AG04450 (cell line): ENCODE data around the gene DCLK2. TPM values are rescaled to one million over a fixed set of nuclear protein-coding genes. Genes with fewer than 3 reads are reported as not detected.

Source experiments
- CTCF ChIA-PET: fragments of 300-600, 350-600 bp; formaldehyde crosslinking; extraction: SDS; loops from one replicate; lab custom pipeline; 2022; ENCODE audit warnings: antibody characterized with exemption, inconsistent platforms; lab: Charles Lee
- POLR2A ChIA-PET: fragments of 350-600 bp; formaldehyde crosslinking; extraction: SDS; loops from one replicate; lab custom pipeline; 2021; ENCODE audit warnings: antibody characterized with exemption, inconsistent platforms; lab: Yijun Ruan, JAX
- DNase-seq: peaks from one replicate; pipeline ENCODE4 v3.0.0-alpha.2; 2011; ENCODE audit warnings: low read depth, low spot score
- H3K27ac ChIP-seq: one replicate; pipeline ENCODE4 v1.5.1; 2012; ENCODE audit warnings: low read depth, low read length, control low read depth
- H3K27me3 ChIP-seq: one replicate; pipeline ENCODE4 v1.6.0; 2012; ENCODE audit warnings: low read length; ENCODE audit not compliant: control insufficient read depth, insufficient read depth
- H3K4me3 ChIP-seq: 2 replicates; pipeline ENCODE4 v1.5.1; 2011; ENCODE audit warnings: mild to moderate bottlenecking, low read depth, low read length, control low read depth
- H3K9me3 ChIP-seq: 2 replicates; pipeline ENCODE4 v1.5.1; 2012; ENCODE audit warnings: low read length; ENCODE audit not compliant: control insufficient read depth, insufficient read depth
- polyA plus RNA-seq: library from polyadenylated mRNA; depleted of rRNA; stranded (reverse); fragments of >200 nt; gene quantifications from 2 replicates; pipeline ENCODE4 v1.2.3, GENCODE V29; 2011
- TF ChIP-seq, protein P1 (sequence below): IDR thresholded peaks from 2 replicates; pipeline ENCODE4 v1.5.1; 2011; ENCODE audit warnings: low read depth, low read length, control low read depth, inconsistent platforms

Gene DCLK2
- polyA plus RNA-seq, 1 experiment: 7.3 TPM

DNA sequence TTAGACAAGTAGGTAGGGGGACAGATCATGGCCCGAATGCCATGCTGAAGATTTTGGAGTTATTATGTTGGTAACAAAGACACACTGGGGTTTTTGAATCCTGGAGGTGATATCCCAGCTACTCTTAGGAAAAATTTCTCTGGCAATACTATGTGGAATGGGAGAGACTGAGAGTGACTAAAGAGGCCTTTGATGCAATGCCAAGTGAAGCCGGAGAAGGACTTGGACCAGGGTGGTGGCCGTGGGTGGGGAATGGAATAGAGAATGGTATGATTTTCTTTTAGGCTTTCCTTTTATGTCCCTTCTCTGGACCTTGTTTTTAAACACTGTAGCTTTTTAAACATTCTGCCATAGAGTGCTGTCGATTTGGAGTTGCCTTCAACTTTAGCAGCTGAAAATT is 141.6 kb downstream of the DCLK2 start:
- POLR2A ChIA-PET: no interaction called here
- CTCF ChIA-PET: interaction anchor here (2.3 to 2.5 kb wide), 3 partner anchors 24 to 647 kb away, joined by 6 to 12 read pairs (median 9); no protein-coding TSS in a partner anchor
- TF ChIP-seq, protein P1, sequence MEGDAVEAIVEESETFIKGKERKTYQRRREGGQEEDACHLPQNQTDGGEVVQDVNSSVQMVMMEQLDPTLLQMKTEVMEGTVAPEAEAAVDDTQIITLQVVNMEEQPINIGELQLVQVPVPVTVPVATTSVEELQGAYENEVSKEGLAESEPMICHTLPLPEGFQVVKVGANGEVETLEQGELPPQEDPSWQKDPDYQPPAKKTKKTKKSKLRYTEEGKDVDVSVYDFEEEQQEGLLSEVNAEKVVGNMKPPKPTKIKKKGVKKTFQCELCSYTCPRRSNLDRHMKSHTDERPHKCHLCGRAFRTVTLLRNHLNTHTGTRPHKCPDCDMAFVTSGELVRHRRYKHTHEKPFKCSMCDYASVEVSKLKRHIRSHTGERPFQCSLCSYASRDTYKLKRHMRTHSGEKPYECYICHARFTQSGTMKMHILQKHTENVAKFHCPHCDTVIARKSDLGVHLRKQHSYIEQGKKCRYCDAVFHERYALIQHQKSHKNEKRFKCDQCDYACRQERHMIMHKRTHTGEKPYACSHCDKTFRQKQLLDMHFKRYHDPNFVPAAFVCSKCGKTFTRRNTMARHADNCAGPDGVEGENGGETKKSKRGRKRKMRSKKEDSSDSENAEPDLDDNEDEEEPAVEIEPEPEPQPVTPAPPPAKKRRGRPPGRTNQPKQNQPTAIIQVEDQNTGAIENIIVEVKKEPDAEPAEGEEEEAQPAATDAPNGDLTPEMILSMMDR: no peak
- Histone ChIP-seq H3K27me3 (no peaks in the 10 kb centered on the region), H3K27ac (no peak overlapping the region), H3K4me3 (no peak overlapping the region), H3K9me3 (no peaks in the 10 kb centered on the region)
- no peak for DNase-seq

GRCh38 chr4:150224896-150225591 is 146.8 kb downstream of the DCLK2 start:
- TF ChIP-seq, protein P1: no peak
- ChIA-PET POLR2A (interaction anchor here (0.7 to 1.5 kb wide), 8 partner anchors 11 to 147 kb away, joined by 3 to 7 read pairs (median 3); no protein-coding TSS in a partner anchor), CTCF (interaction anchor here (1.5 kb wide), 1 partner anchor 17 kb away, joined by 9 read pairs; no protein-coding TSS in a partner anchor)
- Histone ChIP-seq H3K9me3 (no peaks in the 10 kb centered on the region), H3K4me3 (no peak overlapping the region; the same call in 1 of the 2 replicates), H3K27me3 (no peaks in the 10 kb centered on the region), H3K27ac (peak overlapping the region; percentile 82)
- peak; percentile 92 for DNase-seq

GRCh38 chr4:150229520-150229919 is 151.3 kb downstream of the DCLK2 start:
- DNase-seq: no peak
- Histone ChIP-seq H3K4me3 (no peak overlapping the region), H3K27ac (peak overlapping the region; percentile 59), H3K27me3 (no peaks in the 10 kb centered on the region), H3K9me3 (no peaks in the 10 kb centered on the region)
- CTCF ChIA-PET: interaction anchor here (0.5 kb wide), 1 partner anchor 132 kb away, joined by 3 read pairs; no protein-coding TSS in a partner anchor
- POLR2A ChIA-PET: interaction anchor here (0.7 kb wide), 1 partner anchor 18 kb away, joined by 4 read pairs; no protein-coding TSS in a partner anchor
- TF ChIP-seq, protein P1: no peak

DNA sequence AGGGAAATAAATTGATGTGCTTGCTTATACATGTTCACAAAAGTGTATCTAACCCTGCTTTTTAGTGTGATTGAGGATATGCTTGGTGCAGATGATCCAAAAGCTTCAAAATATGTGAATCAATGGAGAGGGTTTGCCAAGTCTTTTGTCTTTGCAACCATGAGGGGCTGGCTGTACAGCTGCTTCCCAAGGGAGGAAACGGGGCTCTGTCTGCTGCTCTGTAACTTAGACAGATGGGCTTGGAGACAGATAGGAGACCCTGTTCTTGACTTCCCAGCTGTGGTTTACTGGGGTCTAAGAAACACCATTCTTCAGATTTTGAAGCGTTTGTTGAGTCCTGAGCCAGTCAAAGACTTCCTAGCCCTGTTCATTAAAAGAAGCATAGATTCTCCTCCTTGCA is 152.3 kb downstream of the DCLK2 start:
- no peaks in the 10 kb centered on the region for H3K9me3 ChIP-seq
- peak overlapping the region; percentile 60 for H3K27ac ChIP-seq
- CTCF ChIA-PET: interaction anchor here (1.0 to 2.9 kb wide), 6 partner anchors 12 to 636 kb away, joined by 3 to 25 read pairs (median 4); no protein-coding TSS in a partner anchor

More for the DNA sequence above, 152.3 kb downstream of the DCLK2 start:
- TF ChIP-seq, protein P1: no peak
- POLR2A ChIA-PET: no interaction called here
- H3K4me3 ChIP-seq: no peak overlapping the region
- no peaks in the 10 kb centered on the region for H3K27me3 ChIP-seq
- DNase-seq: no peak
